WTC11 (cell line): ENCODE results near the gene RWDD4. TPM values are rescaled to one million over a fixed set of nuclear protein-coding genes. Genes with fewer than 3 reads are reported as not detected.

Experiments
- ATAC-seq: fragments of 200-7000 bp; cut with Tn5 transposase; 2 replicates; pipeline ENCODE4 v1.10.0; 2021; ENCODE audit warnings: mild to moderate bottlenecking, moderate library complexity
- CTCF ChIA-PET: fragments of 300-600 bp; sonication (Branson Sonifier 250); formaldehyde crosslinking; loops from one replicate; lab custom pipeline; 2021; ENCODE audit warnings: antibody characterized with exemption; lab: Charles Lee
- POLR2A ChIA-PET: fragments of 350-600 bp; sonication (Branson Sonifier 250); formaldehyde crosslinking; loops from one replicate; lab custom pipeline; 2021; ENCODE audit warnings: antibody characterized with exemption; lab: Charles Lee
- DNase-seq: peaks from one replicate; pipeline ENCODE4 v3.0.0; 2021; ENCODE audit warnings: low spot score
- H3K27ac Mint-ChIP-seq: 2 replicates; pipeline ENCODE4 v1.8.0; 2021; ENCODE audit warnings: mixed read lengths
- H3K27me3 Mint-ChIP-seq: 2 replicates; pipeline ENCODE4 v1.8.0; 2021; ENCODE audit warnings: low read depth, mild to moderate bottlenecking, moderate library complexity, mixed read lengths
- H3K36me3 Mint-ChIP-seq: 2 replicates; pipeline ENCODE4 v1.8.0; 2021; ENCODE audit warnings: mixed read lengths
- H3K4me1 Mint-ChIP-seq: 2 replicates; pipeline ENCODE4 v1.8.0; 2022; ENCODE audit warnings: mixed read lengths
- H3K4me3 Mint-ChIP-seq: 2 replicates; pipeline ENCODE4 v1.8.0; 2021; ENCODE audit warnings: mild to moderate bottlenecking, moderate library complexity, mixed read lengths
- H3K9me3 Mint-ChIP-seq: 2 replicates; pipeline ENCODE4 v1.8.0; 2021; ENCODE audit warnings: mixed read lengths
- ATF2 ChIP-seq: sonication (generic); formaldehyde crosslinking; IDR thresholded peaks from 2 replicates; pipeline ENCODE4 v1.8.1; 2022; ENCODE audit warnings: low read depth, missing genetic modification reagents, borderline replicate concordance
- ERG ChIP-seq: fragments of 250-450 bp; sonication (Bioruptor Pico); IDR thresholded peaks from 2 replicates; pipeline ENCODE4 v1.8.0; 2021; ENCODE audit warnings: mild to moderate bottlenecking
- GABPB1 ChIP-seq: sonication (generic); formaldehyde crosslinking; IDR thresholded peaks from 2 replicates; pipeline ENCODE4 v1.8.1; 2023; ENCODE audit warnings: mild to moderate bottlenecking, missing genetic modification reagents
- GTF2I ChIP-seq: fragments of 250-450 bp; sonication (Bioruptor Pico); conservative IDR thresholded peaks from 2 replicates; pipeline ENCODE4 v1.4.0; 2021; ENCODE audit warnings: mild to moderate bottlenecking
- JAZF1 ChIP-seq: fragments of 250-450 bp; sonication (Bioruptor Pico); IDR thresholded peaks from 2 replicates; pipeline ENCODE4 v1.9.0; 2021; ENCODE audit warnings: moderate library complexity, mild to moderate bottlenecking, inconsistent platforms
- OVOL2 ChIP-seq: fragments of 250-450 bp; sonication (Bioruptor Pico); IDR thresholded peaks from 2 replicates; pipeline ENCODE4 v1.9.0; 2021; ENCODE audit warnings: mild to moderate bottlenecking, borderline replicate concordance
- SMAD4 ChIP-seq: sonication (generic); formaldehyde crosslinking; IDR thresholded peaks from 2 replicates; pipeline ENCODE4 v1.8.0; 2022; ENCODE audit warnings: mild to moderate bottlenecking, missing genetic modification reagents
- ZNF219 ChIP-seq: sonication (generic); formaldehyde crosslinking; IDR thresholded peaks from 2 replicates; pipeline ENCODE4 v1.8.0; 2023; ENCODE audit warnings: missing genetic modification reagents, mild to moderate bottlenecking, borderline replicate concordance
- ZNF423 ChIP-seq: fragments of 250-450 bp; sonication (Bioruptor Pico); IDR thresholded peaks from 2 replicates; pipeline ENCODE4 v2.1.2; 2022; ENCODE audit warnings: mild to moderate bottlenecking, moderate library complexity
- total RNA-seq: library from RNA; stranded (reverse); gene quantifications from 3 replicates; pipeline ENCODE4 v1.2.3, GENCODE V29; 2021
- TF ChIP-seq, protein P1 (sequence below): sonication (generic); formaldehyde crosslinking; conservative IDR thresholded peaks from 2 replicates; pipeline ENCODE4 v1.8.1; 2023; ENCODE audit warnings: mild to moderate bottlenecking, low read depth, missing genetic modification reagents, moderate library complexity
- TF ChIP-seq, protein P2 (sequence below): sonication (generic); formaldehyde crosslinking; IDR thresholded peaks from 2 replicates; pipeline ENCODE4 v1.8.0; 2022; ENCODE audit warnings: mild to moderate bottlenecking, missing genetic modification reagents
- TF ChIP-seq, protein P3 (sequence below): sonication (generic); formaldehyde crosslinking; IDR thresholded peaks from 2 replicates; pipeline ENCODE4 v1.8.0; 2022; ENCODE audit warnings: mild to moderate bottlenecking, missing genetic modification reagents
- TF ChIP-seq, protein P4 (sequence below): sonication (generic); formaldehyde crosslinking; IDR thresholded peaks from 2 replicates; pipeline ENCODE4 v1.8.1; 2022; ENCODE audit warnings: missing genetic modification reagents, borderline replicate concordance
- TF ChIP-seq, protein P5 (sequence below): fragments of 250-450 bp; sonication (Bioruptor Pico); IDR thresholded peaks from 2 replicates; pipeline ENCODE4 v2.1.2; 2022; ENCODE audit warnings: mild to moderate bottlenecking, moderate library complexity

RWDD4 gene
- total RNA-seq, 1 experiment from 2014 or later: 17.8 TPM

- TF ChIP-seq, protein P1, sequence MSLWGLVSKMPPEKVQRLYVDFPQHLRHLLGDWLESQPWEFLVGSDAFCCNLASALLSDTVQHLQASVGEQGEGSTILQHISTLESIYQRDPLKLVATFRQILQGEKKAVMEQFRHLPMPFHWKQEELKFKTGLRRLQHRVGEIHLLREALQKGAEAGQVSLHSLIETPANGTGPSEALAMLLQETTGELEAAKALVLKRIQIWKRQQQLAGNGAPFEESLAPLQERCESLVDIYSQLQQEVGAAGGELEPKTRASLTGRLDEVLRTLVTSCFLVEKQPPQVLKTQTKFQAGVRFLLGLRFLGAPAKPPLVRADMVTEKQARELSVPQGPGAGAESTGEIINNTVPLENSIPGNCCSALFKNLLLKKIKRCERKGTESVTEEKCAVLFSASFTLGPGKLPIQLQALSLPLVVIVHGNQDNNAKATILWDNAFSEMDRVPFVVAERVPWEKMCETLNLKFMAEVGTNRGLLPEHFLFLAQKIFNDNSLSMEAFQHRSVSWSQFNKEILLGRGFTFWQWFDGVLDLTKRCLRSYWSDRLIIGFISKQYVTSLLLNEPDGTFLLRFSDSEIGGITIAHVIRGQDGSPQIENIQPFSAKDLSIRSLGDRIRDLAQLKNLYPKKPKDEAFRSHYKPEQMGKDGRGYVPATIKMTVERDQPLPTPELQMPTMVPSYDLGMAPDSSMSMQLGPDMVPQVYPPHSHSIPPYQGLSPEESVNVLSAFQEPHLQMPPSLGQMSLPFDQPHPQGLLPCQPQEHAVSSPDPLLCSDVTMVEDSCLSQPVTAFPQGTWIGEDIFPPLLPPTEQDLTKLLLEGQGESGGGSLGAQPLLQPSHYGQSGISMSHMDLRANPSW: no peak
- TF ChIP-seq, protein P2, sequence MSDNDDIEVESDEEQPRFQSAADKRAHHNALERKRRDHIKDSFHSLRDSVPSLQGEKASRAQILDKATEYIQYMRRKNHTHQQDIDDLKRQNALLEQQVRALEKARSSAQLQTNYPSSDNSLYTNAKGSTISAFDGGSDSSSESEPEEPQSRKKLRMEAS (CRISPR knock-in tag): no peak
- no peak for TF ChIP-seq JAZF1 (CRISPR knock-in tag)
Measured at GRCh38 chr4:183601381-183601780, 57.6 kb downstream of the RWDD4 start (continued).

DNA sequence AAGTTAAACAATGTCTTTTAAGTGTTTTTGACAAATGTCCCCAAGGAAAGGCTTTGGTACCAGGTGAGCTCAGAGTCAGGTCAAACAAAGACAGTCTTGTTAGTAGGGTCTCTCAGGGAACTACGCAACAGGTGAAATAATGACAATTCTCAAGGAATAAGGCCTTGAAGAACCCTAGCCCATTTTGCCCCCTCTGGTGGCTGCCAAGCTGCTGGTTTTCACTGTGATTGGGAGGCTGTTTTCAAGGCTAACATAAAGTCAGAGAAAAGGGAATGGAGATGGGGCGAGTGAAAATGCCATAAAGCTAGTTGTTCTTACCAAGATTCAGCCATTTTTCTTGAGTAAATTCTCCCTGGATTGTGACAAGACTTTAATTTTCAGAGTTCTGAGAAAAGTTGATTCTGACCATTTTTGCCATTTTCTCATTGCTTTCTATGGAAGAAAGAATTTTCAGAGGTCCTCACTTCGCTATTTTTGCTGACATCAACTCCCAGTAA is 58.7 kb downstream of the RWDD4 start:
- no peaks in the 10 kb centered on the region for H3K4me1 Mint-ChIP-seq
- TF ChIP-seq, protein P3, sequence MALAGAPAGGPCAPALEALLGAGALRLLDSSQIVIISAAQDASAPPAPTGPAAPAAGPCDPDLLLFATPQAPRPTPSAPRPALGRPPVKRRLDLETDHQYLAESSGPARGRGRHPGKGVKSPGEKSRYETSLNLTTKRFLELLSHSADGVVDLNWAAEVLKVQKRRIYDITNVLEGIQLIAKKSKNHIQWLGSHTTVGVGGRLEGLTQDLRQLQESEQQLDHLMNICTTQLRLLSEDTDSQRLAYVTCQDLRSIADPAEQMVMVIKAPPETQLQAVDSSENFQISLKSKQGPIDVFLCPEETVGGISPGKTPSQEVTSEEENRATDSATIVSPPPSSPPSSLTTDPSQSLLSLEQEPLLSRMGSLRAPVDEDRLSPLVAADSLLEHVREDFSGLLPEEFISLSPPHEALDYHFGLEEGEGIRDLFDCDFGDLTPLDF: no peak
- TF ChIP-seq, protein P4, sequence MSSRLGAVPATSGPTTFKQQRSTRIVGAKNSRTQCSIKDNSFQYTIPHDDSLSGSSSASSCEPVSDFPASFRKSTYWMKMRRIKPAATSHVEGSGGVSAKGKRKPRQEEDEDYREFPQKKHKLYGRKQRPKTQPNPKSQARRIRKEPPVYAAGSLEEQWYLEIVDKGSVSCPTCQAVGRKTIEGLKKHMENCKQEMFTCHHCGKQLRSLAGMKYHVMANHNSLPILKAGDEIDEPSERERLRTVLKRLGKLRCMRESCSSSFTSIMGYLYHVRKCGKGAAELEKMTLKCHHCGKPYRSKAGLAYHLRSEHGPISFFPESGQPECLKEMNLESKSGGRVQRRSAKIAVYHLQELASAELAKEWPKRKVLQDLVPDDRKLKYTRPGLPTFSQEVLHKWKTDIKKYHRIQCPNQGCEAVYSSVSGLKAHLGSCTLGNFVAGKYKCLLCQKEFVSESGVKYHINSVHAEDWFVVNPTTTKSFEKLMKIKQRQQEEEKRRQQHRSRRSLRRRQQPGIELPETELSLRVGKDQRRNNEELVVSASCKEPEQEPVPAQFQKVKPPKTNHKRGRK (CRISPR knock-in tag): no peak
- no peak for TF ChIP-seq ERG (CRISPR knock-in tag)
- no peak for TF ChIP-seq ZNF423 (CRISPR knock-in tag)
- no peak for TF ChIP-seq OVOL2 (CRISPR knock-in tag)
- TF ChIP-seq ZNF219 (CRISPR knock-in tag): no peak
- TF ChIP-seq SMAD4 (CRISPR knock-in tag): no peak
- TF ChIP-seq ATF2 (CRISPR knock-in tag): no peak
- TF ChIP-seq, protein P5, sequence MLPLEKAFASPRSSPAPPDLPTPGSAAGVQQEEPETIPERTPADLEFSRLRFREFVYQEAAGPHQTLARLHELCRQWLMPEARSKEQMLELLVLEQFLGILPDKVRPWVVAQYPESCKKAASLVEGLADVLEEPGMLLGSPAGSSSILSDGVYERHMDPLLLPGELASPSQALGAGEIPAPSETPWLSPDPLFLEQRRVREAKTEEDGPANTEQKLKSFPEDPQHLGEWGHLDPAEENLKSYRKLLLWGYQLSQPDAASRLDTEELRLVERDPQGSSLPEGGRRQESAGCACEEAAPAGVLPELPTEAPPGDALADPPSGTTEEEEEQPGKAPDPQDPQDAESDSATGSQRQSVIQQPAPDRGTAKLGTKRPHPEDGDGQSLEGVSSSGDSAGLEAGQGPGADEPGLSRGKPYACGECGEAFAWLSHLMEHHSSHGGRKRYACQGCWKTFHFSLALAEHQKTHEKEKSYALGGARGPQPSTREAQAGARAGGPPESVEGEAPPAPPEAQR: no peak
- TF ChIP-seq GTF2I (CRISPR knock-in tag): no peak
- TF ChIP-seq GABPB1 (CRISPR knock-in tag): no peak
- no peak overlapping the region for H3K4me3 Mint-ChIP-seq
- ATAC-seq (peak; percentile 82), DNase-seq (peak; percentile 36)
- CTCF ChIA-PET: interaction anchor here (0.6 to 1.8 kb wide), 21 partner anchors 8 to 273 kb away, joined by 3 to 11 read pairs (median 4); partner anchors contain the start of genes CDKN2AIP and ING2
- POLR2A ChIA-PET: interaction anchor here (0.5 to 0.6 kb wide), 2 partner anchors 32 to 123 kb away, joined by 7 read pairs; no protein-coding TSS in a partner anchor
- no peaks in the 10 kb centered on the region for H3K36me3 Mint-ChIP-seq
- no peak overlapping the region for H3K27ac Mint-ChIP-seq
- H3K27me3 Mint-ChIP-seq: no peaks in the 10 kb centered on the region
- no peaks in the 10 kb centered on the region for H3K9me3 Mint-ChIP-seq
